Measurements from ENCODE around the gene SLC44A3. TPM values are rescaled to one million over a fixed set of nuclear protein-coding genes. Genes with fewer than 3 reads are reported as not detected.

Gene SLC44A3
- total RNA-seq, 1 donor, result 1.6 TPM

DNA sequence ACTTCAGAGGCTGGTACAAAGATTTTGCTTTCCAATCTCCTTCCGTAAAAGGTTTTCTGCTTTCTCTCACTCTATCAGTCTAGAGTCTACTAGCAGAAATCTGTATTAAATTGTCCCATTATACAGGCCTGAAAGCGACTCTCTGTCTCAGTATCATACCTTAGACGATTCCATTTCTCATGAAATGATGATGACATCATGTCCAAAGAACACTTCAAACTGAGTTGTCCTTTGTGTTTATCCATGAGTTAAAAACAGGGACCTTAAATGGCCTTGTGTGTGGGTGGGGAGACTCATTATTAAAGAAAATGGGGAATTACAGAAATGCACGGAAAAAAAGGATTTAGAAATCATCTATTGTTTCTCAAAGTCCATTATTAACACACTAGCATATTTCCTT lies 21.0 kb upstream of the SLC44A3 start:
- TF ChIP-seq, protein P1, sequence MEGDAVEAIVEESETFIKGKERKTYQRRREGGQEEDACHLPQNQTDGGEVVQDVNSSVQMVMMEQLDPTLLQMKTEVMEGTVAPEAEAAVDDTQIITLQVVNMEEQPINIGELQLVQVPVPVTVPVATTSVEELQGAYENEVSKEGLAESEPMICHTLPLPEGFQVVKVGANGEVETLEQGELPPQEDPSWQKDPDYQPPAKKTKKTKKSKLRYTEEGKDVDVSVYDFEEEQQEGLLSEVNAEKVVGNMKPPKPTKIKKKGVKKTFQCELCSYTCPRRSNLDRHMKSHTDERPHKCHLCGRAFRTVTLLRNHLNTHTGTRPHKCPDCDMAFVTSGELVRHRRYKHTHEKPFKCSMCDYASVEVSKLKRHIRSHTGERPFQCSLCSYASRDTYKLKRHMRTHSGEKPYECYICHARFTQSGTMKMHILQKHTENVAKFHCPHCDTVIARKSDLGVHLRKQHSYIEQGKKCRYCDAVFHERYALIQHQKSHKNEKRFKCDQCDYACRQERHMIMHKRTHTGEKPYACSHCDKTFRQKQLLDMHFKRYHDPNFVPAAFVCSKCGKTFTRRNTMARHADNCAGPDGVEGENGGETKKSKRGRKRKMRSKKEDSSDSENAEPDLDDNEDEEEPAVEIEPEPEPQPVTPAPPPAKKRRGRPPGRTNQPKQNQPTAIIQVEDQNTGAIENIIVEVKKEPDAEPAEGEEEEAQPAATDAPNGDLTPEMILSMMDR (IDR thresholded peaks at IDR 0.05; ENCODE audit: insufficient read depth, low read length), result no peak
- no peak for DNase-seq (ENCODE audit: low read depth)
- no peak overlapping the region for H3K4me3 ChIP-seq (ENCODE audit: low read depth, low read length)

DNA sequence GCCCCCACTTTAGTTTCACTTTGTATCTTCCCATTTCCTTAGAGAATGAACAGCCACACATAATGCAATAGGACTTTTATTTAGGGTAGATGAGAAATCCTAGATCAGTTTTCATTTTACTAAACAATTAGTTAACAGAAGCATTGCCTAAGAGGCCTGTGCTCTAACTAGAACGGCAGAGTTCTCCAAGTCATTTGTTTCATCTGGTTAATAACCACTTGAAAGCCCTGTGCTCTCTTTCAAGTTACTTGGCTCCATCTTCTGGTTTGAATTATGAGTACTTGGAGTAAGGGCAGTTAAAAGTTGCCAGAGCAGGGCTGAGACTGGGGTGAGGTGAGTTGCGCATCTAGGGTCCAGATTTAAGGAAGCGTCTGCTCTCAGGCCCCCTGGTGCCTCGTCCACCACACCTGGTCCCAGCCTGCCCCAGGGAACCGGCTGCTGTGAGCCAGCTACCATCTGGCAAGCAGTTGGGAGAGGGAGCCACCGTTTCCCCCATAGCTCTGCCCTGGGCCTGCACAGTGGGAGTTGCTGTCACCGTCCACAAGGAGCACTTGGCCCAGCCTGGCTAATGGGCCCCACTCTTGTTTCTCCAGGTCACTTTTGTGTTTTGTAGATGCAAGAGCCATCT lies 18.1 kb upstream of the SLC44A3 start:
- TF ChIP-seq, protein P1 (IDR thresholded peaks at IDR 0.05; ENCODE audit: insufficient read depth, low read length), result peak; percentile 47
- DNase-seq (ENCODE audit: low read depth), result peak; percentile 91
- H3K4me3 ChIP-seq (ENCODE audit: low read depth, low read length), result peak overlapping the region; percentile 6

DNA sequence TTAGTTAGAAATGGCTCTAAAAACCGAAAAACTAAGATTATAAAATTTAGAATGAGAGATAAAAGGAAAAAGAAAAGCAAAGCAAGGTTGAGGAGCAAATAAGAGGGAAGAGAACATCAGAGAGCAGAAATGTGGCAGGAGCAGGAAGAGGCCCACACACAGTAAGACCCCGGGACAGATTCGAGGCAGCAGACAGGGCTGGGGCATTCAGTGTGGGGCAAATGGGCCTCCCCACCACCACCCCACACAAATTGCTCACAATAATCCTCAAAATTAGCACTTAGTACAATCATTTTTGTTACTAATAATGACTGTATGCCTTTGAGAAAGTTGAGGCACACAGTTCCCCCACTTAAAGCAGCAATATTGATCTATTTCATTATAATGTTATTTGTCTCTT lies 17.1 kb upstream of the SLC44A3 start:
- TF ChIP-seq, protein P1 (IDR thresholded peaks at IDR 0.05; ENCODE audit: insufficient read depth, low read length), result no peak
- no peak for DNase-seq (ENCODE audit: low read depth)
- H3K4me3 ChIP-seq (ENCODE audit: low read depth, low read length), result no peak overlapping the region

DNA sequence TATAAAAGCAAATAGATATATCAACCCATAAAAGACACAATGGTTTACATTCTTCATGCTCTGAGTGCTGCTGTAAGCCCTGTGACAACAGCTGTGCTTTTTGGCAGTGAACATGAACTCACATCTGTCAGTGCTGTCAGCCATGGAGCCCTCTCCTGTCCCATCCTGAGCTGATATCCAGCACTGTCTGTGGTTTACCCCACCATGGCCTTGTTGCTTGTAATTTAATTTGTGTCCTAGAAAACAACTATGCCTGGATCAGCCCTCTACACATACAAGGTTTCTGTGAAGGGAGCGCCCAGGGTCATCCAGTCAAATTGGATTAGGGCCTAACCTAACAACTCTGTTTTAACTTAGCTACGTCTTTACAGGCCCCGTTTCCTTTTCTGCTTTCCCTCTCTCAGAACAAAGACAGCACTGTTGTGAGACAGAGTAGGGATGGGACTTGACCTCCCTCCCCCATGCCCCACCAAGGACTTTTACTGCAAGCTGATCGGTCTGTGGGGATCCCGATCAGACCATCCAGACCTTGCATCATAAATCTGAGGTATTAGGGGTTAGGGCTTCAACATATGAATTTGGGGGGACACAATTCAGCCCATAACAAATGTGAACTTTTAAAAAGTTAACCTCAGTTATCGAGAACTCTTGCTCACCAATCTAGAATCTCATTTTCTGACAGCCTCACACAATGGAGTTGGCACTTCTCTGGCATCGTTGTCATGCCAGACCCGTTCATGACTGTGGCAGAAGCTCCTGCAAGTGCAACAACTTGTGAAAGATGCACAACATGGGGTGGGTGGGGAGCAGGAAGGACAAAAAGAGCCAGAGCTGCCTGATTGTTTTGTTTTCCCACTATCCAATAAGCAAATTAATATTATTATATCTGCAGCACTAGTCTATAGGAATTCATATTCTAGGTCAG lies 16.4 kb upstream of the SLC44A3 start:
- TF ChIP-seq, protein P1 (IDR thresholded peaks at IDR 0.05; ENCODE audit: insufficient read depth, low read length), result no peak
- H3K4me3 ChIP-seq (ENCODE audit: low read depth, low read length), result no peak overlapping the region
- DNase-seq (ENCODE audit: low read depth), result peak; percentile 16

DNA sequence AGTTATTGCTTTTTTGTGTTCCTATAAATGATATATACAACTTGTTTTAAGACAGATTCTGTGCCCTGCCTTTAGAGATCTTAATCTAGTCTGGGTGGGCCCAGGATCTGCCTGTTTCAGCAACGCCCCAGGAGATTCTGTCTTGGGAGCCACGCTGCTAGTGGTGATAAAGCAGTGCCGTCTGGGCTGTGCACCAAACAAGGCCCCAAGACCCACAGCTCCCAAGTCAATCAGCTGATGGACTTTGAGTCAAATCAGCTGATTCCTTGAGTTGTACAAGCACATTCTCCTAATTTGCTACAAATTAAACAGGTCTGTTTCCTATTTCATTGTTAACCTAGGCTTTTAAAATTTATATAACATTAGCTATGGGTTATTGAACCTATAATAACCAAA lies 15.7 kb upstream of the SLC44A3 start:
- no peak overlapping the region for H3K4me3 ChIP-seq (ENCODE audit: low read depth, low read length)
- TF ChIP-seq, protein P1 (IDR thresholded peaks at IDR 0.05; ENCODE audit: insufficient read depth, low read length), result no peak
- no peak for DNase-seq (ENCODE audit: low read depth)

DNA sequence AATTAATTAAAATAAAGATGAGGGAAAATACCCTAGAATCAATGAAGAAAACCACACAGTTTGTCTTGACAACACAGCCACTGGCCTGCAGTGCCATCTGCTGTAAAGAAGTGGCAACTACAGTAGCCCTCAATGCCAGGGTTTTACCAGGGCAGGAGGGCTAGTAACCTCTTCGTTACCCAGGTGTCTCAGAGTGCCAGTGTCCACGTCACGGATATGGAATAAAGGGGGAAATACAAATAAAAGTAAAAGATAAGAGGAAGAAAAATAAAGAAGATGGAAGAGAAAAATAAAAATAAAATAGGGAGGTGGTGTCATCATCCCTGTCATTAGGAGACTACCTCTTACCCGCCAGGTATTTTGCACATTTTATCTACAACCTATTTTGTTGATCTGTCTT lies 14.2 kb upstream of the SLC44A3 start:
- TF ChIP-seq, protein P1 (IDR thresholded peaks at IDR 0.05; ENCODE audit: insufficient read depth, low read length), result peak; percentile 98
- no peak overlapping the region for H3K4me3 ChIP-seq (ENCODE audit: low read depth, low read length)
- peak; percentile 72 for DNase-seq (ENCODE audit: low read depth)
